ENCODE measurements around the gene AHSP. TPM values are rescaled to one million over a fixed set of nuclear protein-coding genes. Genes with fewer than 3 reads are reported as not detected.

Gene AHSP
- total RNA-seq, 1 experiment from 2014 or later, result not detected

DNA sequence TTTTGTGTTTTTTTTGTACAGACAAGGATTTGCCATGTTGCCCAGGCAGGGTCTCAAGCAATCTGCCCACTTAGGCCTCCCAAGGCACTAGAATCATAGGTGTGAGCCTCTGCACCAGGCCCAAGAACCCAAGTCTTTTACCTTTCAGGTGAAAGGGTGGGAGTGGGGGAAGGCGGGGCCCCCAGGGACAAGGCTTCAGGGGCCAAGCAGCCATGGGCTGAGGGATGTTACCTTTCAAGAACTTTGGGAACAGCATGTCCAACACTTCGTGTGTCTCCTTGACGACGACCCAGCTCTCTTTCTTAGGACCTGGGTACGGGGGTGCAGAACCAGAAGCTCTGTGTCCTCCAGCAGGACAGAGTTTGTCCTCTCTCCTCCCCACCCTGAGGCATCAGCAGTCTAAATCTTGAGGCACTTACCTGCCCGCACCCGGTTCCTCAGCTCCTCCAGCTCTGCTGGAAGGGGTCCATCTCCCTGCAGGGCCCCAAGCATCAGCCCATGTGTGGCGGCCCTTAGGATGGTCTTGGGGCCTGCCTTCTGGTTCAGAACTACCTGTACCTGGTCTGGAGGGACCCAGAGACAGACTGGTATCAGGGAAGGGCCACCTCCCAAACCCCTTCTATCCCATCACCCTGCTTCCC is 35.8 kb upstream of the AHSP start:
- BruUV-seq (replicated peaks), result no TSS peak
- no peaks in the 10 kb centered on the region for H3K4me1 Mint-ChIP-seq (ENCODE audit: low read depth, unreplicated experiment)
- intact Hi-C loops (cut with micrococcal nuclease; ENCODE audit: unreplicated experiment), result no loop called here
- H3K36me3 Mint-ChIP-seq (ENCODE audit: insufficient read depth, unreplicated experiment), result peaks cover 27% of the 10 kb centered on the region
- TF ChIP-seq CTCF (IDR thresholded peaks at IDR 0.05; ENCODE audit: insufficient read depth in 1 of 2, low read depth in 1 of 2, low read length in 1 of 2, severe bottlenecking in 1 of 2, unreplicated experiment in 1 of 2), result no peak
- H3K4me3 ChIP-seq (ENCODE audit: low read depth, low read length), result no peak overlapping the region
- no peaks in the 10 kb centered on the region for H3K9me3 ChIP-seq
- POLR2A ChIA-PET, result no interaction called here
- CTCF ChIA-PET, result no interaction called here
- H3K27me3 Mint-ChIP-seq (ENCODE audit: insufficient read depth, unreplicated experiment), result no peaks in the 10 kb centered on the region
- no peak overlapping the region for H3K27ac Mint-ChIP-seq (ENCODE audit: unreplicated experiment)
- no peaks in the 10 kb centered on the region for H3K9me3 Mint-ChIP-seq (ENCODE audit: unreplicated experiment)
- H3K4me3 Mint-ChIP-seq (ENCODE audit: unreplicated experiment), result no peak overlapping the region
- H3K36me3 ChIP-seq (ENCODE audit: control insufficient read depth, insufficient read depth, low read length), result peaks cover 2% of the 10 kb centered on the region; the same call in 1 of the 2 replicates
- no peaks in the 10 kb centered on the region for H3K4me1 ChIP-seq
- H3K27me3 ChIP-seq (replicated peaks; ENCODE audit: control insufficient read depth, insufficient read depth, low read length), result no peaks in the 10 kb centered on the region
- no peak for DNase-seq

DNA sequence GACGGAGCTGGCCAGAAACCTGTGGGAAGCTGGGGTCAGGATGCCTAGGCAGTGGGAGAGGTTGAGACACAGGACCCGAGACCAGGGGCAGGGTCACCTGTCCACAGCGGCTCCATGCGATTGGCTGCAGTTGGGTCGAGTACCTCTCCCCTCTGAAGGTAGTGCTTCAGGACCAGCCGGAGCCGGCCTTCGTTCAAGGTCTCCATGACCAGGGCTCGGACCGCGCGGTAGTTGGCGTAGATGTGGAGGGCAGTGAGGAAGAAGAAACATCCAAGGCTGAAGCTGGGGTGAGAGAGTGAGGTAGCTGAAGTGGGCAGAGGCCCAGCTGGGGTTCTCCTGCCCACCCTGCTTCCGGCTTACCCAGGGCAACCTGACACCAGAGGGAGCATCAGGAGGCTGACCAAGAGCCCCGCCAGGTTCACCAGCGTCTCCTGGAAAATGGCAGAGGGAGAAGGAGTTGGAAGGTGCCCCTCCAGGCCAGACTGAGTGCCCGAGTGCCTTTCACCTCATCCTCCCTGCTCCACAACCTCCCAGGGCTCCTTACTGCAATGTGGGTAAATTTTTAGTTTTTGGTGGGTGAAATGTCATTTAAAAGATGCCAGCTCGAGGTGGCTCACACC is 34.1 kb upstream of the AHSP start:
- Histone ChIP-seq H3K4me1 (no peaks in the 10 kb centered on the region), H3K9me3 (no peaks in the 10 kb centered on the region), H3K36me3 (ENCODE audit: control insufficient read depth, insufficient read depth, low read length) (peaks cover 2% of the 10 kb centered on the region; the same call in 1 of the 2 replicates), H3K4me3 (ENCODE audit: low read depth, low read length) (no peak overlapping the region), H3K27me3 (replicated peaks; ENCODE audit: control insufficient read depth, insufficient read depth, low read length) (no peaks in the 10 kb centered on the region)
- ChIA-PET CTCF (no interaction called here), POLR2A (no interaction called here)
- DNase-seq, result no peak
- no peak overlapping the region for H3K27ac Mint-ChIP-seq (ENCODE audit: unreplicated experiment)
- no peaks in the 10 kb centered on the region for H3K4me1 Mint-ChIP-seq (ENCODE audit: low read depth, unreplicated experiment)
- H3K36me3 Mint-ChIP-seq (ENCODE audit: insufficient read depth, unreplicated experiment), result peaks cover 25% of the 10 kb centered on the region
- H3K27me3 Mint-ChIP-seq (ENCODE audit: insufficient read depth, unreplicated experiment), result no peaks in the 10 kb centered on the region
- no TSS peak for BruUV-seq (replicated peaks)
- TF ChIP-seq CTCF (IDR thresholded peaks at IDR 0.05; ENCODE audit: insufficient read depth in 1 of 2, low read depth in 1 of 2, low read length in 1 of 2, severe bottlenecking in 1 of 2, unreplicated experiment in 1 of 2), result no peak
- intact Hi-C loops (cut with micrococcal nuclease; ENCODE audit: unreplicated experiment), result no loop called here
- no peaks in the 10 kb centered on the region for H3K9me3 Mint-ChIP-seq (ENCODE audit: unreplicated experiment)
- no peak overlapping the region for H3K4me3 Mint-ChIP-seq (ENCODE audit: unreplicated experiment)

DNA sequence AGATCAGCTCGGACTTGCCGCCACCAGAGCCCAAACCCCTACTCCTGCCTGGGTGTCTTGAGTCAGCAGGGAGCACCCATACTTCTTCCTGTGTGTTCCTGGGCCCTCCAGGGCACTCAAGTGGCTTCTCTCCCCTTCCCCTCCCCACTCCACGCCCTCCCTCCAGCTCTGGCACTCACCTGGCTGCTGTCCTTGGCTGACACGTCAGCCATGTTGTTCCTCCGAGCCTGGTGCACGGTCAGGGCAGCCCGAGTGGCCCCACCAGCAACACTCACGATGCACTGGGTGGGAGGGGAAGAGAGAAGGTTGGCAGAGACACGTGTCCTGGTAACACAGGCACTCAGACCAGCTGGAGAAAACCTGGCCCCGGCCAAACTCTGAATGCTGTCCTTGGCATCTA is 31.0 kb upstream of the AHSP start:
- DNase-seq, result no peak
- Histone ChIP-seq H3K27me3 (replicated peaks; ENCODE audit: control insufficient read depth, insufficient read depth, low read length) (no peaks in the 10 kb centered on the region), H3K4me1 (peaks cover 8% of the 10 kb centered on the region), H3K9me3 (no peaks in the 10 kb centered on the region), H3K36me3 (ENCODE audit: control insufficient read depth, insufficient read depth, low read length) (peaks cover 2% of the 10 kb centered on the region; the same call in 1 of the 2 replicates), H3K4me3 (ENCODE audit: low read depth, low read length) (no peak overlapping the region)
- no peak for TF ChIP-seq CTCF (IDR thresholded peaks at IDR 0.05; ENCODE audit: insufficient read depth in 1 of 2, low read depth in 1 of 2, low read length in 1 of 2, severe bottlenecking in 1 of 2, unreplicated experiment in 1 of 2)
- Mint-ChIP-seq H3K9me3 (ENCODE audit: unreplicated experiment) (no peaks in the 10 kb centered on the region), H3K27me3 (ENCODE audit: insufficient read depth, unreplicated experiment) (no peaks in the 10 kb centered on the region), H3K36me3 (ENCODE audit: insufficient read depth, unreplicated experiment) (peaks cover 12% of the 10 kb centered on the region), H3K4me3 (ENCODE audit: unreplicated experiment) (no peak overlapping the region), H3K4me1 (ENCODE audit: low read depth, unreplicated experiment) (peaks cover 1% of the 10 kb centered on the region), H3K27ac (ENCODE audit: unreplicated experiment) (no peak overlapping the region)
- intact Hi-C loops (cut with micrococcal nuclease; ENCODE audit: unreplicated experiment), result no loop called here
- no TSS peak for BruUV-seq (replicated peaks)
- POLR2A ChIA-PET, result no interaction called here
- CTCF ChIA-PET, result no interaction called here
